Raji (cell line): Measurements from ENCODE around the gene SF3A1.

Source experiments
- POLR2A ChIP-seq: IDR thresholded peaks from 2 replicates; pipeline ENCODE4 v1.6.1; 2011; ENCODE audit warnings: low read depth, low read length, control low read depth; ENCODE audit not compliant: insufficient read depth

SF3A1 gene

DNA sequence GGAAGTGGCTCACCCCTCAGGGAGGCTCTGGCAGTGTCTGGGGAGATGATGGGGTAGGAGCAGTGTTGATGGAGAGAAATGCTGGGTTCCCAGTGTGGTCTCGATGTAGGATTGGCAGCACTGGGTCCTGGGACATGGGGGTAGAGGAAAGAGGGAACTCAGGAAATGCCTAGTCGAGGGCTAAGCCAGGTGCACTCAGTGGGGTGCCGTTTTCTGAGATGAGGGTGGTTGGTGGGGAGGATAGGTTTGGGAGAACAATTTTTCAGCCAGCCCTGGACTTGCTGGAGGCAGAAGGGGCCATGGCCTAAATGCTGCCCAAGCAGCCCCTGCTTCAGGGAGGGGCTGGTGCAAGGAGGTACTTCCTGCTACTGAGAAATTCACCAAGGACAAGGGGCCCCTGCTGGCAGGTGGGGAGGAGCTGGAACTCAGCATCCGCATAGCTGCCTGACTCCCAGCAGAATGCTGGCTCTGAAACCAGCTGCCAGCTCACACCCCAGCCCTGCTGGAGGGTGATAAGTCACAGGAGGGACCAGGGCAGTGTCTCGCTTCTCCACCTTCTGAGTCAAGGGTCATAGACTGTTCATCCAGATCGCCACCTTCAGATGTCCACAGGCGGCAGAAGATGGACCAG, 6.1 kb upstream of the SF3A1 start:
- TF ChIP-seq POLR2A = no peak

GRCh38 chr22:30361916-30362650, 5.4 kb upstream of the SF3A1 start:
- no peak for TF ChIP-seq POLR2A

- no peak for TF ChIP-seq POLR2A
Observed at GRCh38 chr22:30358541-30358940, 1.8 kb upstream of the SF3A1 start.

DNA sequence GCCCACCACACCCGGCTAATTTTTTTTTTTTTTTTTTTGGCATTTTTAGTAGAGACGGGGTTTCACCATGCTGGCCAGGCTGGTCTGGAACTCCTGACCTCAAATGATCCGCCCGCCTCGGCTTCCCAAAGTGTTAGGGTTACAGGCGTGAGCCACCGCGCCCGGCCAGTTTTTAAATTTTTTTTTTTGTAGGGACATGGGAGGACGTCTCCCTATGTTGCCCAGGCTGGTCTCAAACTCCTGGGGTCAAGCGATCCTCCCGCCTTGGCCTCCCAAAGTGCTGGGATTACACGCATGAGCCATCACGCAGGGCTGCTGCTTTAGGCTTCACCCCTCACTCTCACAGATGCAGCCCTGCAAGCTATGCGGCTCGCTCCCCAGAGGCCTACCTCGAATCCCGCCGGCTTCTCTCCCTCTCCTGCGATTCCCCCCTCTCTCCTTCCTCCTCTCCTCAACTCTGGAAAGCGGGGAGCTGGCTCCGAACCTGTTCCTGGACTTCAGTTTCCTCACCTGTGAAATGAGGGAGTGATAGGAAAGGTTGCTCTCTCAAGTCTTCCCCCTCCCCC, 1.0 kb upstream of the SF3A1 start:
- no peak for TF ChIP-seq POLR2A

- no peak for TF ChIP-seq POLR2A
Observed at GRCh38 chr22:30357236-30357570, 509 bp upstream of the SF3A1 start.

GRCh38 chr22:30354644-30355043, 2.0 kb downstream of the SF3A1 start:
- no peak for TF ChIP-seq POLR2A

DNA sequence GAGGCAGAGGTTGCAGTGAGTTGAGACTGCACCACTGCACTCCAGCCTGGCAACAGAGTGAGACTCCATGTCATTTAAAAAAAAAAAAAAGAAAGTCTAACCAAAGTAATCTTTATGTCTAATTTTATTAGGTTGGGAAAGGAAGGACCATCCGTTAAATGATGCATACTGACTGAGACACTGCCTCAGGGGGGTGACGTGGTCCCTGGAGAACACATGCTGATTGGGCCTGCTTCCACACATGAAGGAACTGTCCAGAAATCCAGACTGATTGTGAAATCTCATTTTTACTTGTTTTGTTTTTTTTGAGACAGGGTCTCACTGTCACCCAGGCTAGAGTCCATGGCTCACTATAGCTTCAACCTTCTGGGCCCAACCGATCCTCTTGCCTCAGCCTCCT, 5.5 kb downstream of the SF3A1 start:
- TF ChIP-seq POLR2A = no peak

DNA sequence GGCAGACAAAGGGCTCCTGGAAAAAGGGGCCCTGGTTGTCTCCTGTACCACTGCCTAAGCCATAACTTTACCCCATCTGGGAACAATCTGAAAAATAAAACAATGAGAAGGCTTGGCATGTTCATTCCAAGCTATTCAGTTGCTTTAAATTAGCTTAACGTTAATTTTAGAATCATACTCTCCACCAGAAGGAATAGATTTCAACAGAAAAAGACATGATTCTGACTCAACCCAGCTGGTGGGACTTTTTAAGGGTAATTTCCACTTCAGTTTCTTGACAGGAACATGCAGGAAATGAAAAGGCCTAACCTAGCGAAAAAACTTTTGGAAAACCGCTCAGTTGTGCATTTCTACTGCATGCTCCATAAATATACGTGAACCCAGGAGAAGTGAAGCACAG, 7.9 kb downstream of the SF3A1 start:
- no peak for TF ChIP-seq POLR2A

GRCh38 chr22:30348404-30348803, 8.3 kb downstream of the SF3A1 start:
- TF ChIP-seq POLR2A = no peak

DNA sequence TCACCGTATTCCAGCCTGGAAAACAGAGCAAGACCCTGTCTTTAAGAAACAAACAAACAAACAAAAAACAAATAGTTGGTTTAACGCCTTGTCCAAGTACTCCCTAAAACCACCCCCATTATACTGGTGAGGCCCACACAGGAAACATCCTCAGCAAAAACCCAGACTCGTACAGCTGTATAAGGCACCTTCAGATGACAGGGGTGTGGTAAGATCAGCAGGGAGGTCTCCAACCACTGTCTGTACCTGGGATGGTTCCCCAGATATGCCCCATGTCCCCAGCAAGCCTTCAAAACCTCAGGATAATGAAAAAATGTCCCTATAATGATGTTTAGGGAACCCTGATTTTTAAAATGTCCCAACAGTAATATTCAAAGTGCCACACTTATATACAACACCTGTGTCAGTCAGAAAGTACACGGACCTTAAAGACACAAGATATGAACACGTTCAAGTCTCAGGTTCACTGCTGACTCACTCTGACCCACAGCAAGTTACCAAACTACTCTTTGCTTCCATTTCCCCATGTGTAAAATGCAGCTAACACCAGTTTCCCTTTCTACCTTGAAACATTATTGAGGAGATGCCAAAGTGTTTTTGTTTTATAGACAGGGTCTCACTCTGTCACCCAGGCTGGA, 9.3 kb downstream of the SF3A1 start:
- no peak for TF ChIP-seq POLR2A

- TF ChIP-seq POLR2A = no peak
Observed at GRCh38 chr22:30344447-30345200, 12.1 kb downstream of the SF3A1 start.

GRCh38 chr22:30340911-30341685, 15.6 kb downstream of the SF3A1 start:
- no peak for TF ChIP-seq POLR2A

DNA sequence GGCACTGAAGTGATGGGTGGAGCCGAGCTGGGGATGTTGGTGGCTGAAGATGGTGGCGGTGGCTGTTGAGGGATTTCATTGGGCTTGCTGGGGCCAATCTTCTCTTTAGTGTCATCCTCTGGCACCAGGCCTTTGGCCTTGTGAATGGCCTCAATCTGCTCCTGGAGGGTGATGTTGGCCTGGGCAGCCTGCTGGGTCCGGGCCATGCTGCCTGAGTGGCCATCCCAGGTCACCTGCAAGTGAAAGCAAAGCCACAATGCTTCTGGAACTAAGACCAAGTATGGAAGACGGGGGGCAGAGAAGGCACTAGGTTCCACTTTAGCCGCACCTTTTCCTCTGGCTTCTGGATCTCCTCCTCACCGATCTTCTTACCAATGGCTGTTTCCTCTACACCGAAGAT, 17.9 kb downstream of the SF3A1 start:
- TF ChIP-seq POLR2A = no peak

DNA sequence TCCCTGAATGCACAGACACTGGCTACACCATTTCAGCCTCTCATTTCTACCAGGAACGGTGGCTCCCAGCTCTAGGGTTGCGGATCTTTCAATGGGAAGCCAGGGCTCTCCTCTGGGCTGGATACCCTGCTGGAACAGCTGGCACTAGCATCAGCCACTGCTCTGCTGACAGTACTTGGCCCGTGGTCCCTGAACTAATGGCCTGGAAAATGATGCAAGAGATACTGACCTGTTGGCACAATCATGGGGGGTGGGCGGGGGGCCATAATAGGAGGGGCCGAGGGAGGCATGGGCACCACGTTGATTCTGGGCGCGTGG, 19.3 kb downstream of the SF3A1 start:
- TF ChIP-seq POLR2A = no peak
